NCI-H1930 (cell line): Measurements from ENCODE around the gene CLEC16A.

ENCODE experiments used
- DNase-seq, 2 experiments: peaks; one replicate each; lab custom pipeline; 2025; lab: John Stamatoyannopoulos, UW

CLEC16A gene

GRCh38 chr16:11045441-11045840 lies 101.1 kb downstream of the CLEC16A start:
- DNase-seq, result no peak

GRCh38 chr16:11045846-11046245 lies 101.5 kb downstream of the CLEC16A start:
- no peak for DNase-seq

GRCh38 chr16:11046382-11046931 lies 102.1 kb downstream of the CLEC16A start:
- DNase-seq, result no peak

DNA sequence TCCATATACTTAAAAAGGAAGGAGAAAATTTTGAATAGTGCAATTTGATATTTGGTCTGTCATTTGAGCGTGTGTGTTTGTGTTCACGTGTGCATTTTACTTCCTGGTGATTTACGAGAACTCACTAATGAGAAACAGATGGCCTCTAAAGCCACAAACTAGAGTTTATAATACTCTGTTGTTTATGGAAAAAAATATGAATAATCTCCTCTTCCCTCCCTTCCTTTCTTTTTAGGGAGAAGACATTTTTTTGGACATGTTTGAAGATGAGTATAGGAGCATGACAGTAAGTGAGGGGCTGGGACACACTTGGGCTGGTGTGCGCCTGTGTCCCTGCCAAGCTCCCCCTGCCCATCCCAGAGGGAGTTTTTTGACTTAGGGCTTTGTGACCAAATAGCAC lies 102.7 kb downstream of the CLEC16A start:
- DNase-seq, result no peak

- no peak for DNase-seq
Observed at GRCh38 chr16:11047939-11048800, 103.8 kb downstream of the CLEC16A start.

DNA sequence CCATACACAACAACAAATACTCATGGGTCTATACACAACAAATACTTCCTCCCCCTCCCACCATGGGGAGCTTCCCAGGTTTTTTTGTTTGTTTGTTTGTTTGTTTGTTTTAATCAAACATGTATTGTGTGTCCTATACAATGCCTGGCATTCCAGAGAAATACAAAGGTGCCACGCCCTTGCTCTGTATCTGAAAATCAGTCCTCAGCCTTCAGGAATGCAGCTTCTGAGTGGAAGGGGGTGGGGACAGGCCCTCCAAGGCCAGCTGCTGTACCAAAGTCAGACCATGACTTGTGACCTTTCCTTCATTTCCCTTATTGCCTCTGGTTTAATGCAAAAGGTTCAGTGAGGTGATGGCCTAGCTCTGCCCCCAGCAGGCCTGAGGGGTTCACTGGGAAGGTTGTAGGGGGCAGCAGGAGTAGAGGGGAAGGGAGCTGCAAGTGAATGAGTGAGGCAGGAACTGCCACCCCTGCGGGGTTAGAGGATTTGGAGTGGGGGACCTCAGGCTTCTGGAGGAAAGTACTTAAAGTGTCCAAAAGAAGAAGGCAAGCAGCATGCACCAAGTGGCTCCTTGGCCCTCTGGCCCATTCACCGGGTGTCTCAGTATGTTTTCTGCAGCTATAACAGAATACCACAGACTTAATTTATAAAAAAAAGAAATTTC lies 105.2 kb downstream of the CLEC16A start:
- DNase-seq, result no peak

DNA sequence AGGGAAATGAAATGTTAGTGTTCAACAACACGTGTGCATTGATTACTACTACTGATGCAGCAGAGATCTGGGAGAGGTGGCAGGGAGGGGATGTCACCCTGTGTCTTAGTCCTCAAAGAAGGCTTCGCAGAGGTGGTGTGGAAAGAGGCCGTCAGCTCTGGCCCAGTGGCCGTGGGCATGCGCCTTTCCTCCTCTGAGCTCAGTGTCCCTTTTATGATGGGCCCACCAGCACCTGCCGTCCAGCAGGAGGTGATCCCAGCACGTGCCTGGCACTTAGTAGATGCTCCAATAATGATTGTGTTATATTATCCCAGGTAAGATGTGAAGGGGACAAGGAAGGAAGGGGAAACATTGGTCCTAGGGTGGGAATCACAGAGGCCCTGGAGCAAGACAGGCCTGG lies 106.2 kb downstream of the CLEC16A start:
- no peak for DNase-seq

DNA sequence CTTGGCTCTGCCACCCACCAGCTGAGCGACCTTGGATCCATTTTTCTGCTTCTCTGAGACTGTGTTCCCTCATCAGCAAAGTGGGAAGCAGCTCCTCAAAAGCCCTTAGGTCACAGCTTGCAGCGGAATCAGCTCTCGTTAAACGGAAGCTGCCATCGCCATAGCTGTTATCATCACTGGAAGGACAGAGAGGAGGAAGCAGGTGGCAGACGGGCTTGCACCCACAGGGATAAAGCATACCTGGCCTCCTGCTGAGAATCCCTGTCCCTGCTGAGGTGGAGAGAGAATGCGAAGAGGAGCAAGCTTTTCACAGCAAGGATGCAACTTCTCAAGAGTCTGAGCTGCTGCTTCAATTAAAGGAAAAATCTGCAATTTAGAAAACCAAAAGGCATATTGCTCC lies 106.6 kb downstream of the CLEC16A start:
- DNase-seq, result no peak

GRCh38 chr16:11051430-11051829 lies 107.1 kb downstream of the CLEC16A start:
- no peak for DNase-seq

- DNase-seq, result no peak
Observed at GRCh38 chr16:11051879-11052808, 107.8 kb downstream of the CLEC16A start.

DNA sequence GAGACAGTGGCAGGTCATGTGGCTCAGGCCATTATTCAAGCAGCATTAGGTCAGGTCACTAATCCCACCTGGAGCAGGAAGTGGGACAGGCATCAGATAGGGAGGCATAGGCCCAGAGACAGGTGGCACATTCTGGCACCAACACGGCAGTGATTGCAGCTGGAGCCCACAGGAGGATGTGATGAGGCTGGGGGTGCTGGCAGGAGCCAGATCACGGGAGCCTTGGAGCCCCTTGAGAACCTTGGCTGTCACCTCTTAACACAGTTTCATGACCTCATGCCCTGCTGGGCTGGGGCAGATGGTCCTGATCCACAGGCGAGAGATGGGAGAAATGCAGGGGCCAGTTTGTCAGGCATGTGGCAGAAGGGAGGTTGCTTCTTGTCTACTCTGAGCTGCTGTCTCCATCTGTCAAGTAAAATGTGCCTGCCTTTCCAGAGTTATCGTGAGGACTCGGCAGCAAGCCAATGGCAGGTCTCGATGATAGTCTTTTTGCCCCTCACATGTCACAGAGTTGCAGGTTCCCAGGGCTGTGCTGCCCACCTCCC lies 109.6 kb downstream of the CLEC16A start:
- no peak for DNase-seq

DNA sequence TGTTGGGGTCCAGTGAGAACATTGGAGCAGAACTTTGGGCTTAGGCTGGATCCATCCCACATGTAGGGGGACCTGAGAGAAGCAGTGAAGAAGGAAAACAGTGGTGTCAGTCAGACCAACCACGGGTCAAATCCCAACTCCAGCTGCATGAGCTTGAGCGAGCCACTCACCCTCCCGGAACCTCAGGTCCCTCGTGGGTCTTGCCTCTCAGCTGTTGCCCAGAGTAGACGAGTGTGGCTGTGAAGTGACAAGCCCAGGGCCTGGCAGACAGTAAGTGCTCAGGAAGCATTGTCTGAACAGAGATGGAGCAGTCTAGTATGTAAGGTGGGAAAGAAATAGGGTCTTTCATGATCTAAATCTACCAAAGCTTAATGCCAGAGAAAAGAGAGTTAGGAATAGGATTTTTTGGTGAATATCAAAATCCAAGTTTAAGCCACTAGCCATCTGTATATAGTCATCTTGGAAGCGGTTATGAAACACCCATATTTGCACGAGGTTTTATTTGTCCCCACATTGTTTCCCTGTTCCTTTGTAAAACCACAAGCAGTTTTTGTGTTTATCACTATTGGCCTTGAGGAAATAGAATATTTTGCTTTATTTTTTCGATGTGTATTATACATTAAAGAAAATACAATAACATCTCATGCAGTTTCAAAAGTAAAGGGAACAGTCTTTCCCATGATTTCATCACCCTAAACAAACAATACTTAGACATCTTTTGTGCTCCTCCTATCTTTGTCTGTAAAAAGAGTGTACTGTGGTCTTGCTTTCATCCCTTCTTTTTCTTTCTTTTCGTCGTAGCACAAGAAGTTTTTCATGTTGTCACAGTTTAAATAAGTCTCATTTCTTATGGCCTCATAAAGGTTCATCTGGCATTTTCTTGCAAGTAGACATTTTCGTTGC lies 112.0 kb downstream of the CLEC16A start:
- DNase-seq, result peak in 1 of 2 experiments; percentile 35

GRCh38 chr16:11056993-11057649 lies 112.8 kb downstream of the CLEC16A start:
- no peak for DNase-seq

- DNase-seq, result no peak
Observed at GRCh38 chr16:11057711-11058345, 113.5 kb downstream of the CLEC16A start.

GRCh38 chr16:11058832-11059231 lies 114.5 kb downstream of the CLEC16A start:
- DNase-seq, result no peak

- DNase-seq, result no peak
Observed at GRCh38 chr16:11059588-11059987, 115.2 kb downstream of the CLEC16A start.

- no peak for DNase-seq
Observed at GRCh38 chr16:11060364-11060763, 116.0 kb downstream of the CLEC16A start.

DNA sequence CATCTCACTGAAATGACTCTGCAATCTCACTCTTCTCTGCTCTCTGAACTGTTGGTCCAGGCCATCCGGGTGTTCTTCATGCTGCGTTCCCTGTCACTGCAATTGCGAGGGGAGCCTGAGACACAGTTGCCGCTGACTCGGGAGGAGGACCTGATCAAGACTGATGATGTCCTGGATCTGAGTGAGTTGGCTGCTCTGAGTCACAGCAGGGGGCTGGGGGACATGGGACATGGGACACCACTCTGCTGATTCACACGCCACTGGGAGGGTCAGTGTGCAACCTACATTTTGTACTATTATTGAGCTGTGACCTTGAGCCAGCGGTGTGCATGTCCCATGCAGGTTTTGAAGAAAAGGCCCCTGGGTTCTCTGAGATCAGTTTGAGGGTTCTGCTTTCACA lies 116.5 kb downstream of the CLEC16A start:
- DNase-seq, result no peak

- DNase-seq, result no peak
Observed at GRCh38 chr16:11061629-11062270, 117.4 kb downstream of the CLEC16A start.
